ENCODE results near the gene FIBIN. TPM values are rescaled to one million over a fixed set of nuclear protein-coding genes. Genes with fewer than 3 reads are reported as not detected.

The FIBIN gene
- total RNA-seq, 1 experiment from 2014 or later, result not detected

DNA sequence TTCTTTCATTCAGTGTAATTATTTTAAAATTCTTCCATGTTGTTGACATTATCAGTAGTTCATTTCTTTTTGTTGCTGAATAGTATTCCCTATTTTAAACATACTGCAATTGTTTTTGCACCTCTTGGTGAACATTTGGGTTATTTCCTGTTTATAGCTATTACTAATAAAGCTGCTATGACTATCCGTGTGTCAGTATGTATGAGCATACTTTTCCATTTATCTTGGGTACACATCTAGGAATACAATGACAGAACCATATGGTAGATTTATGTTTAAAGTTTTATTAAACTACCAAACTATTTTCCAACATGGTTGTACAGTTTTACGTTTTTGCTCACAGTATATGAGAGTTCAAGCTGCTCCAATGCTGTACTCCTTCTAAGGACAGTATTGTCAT lies 22.0 kb upstream of the FIBIN start:
- 0 out of 4 replicates have a peak, but pooled peaks cover 0 to 3% of the 10 kb centered on the region in 2 experiments for H3K9me3 ChIP-seq (ENCODE audit: control insufficient read depth in 1 of 2, insufficient read depth in 1 of 2, low read depth in 1 of 2, low read length in 2 of 2)
- ChIA-PET POLR2A (no interaction called here), CTCF (no interaction called here), RAD21 (ENCODE audit: low non-redundant PET in 1 of 2, low total read pairs in 2 of 2, uncharacterized antibody in 2 of 2, unreplicated experiment in 2 of 2) (no interaction called here)
- no peak overlapping the region for H2AFZ ChIP-seq (ENCODE audit: low read depth, low read length, poor library complexity, severe bottlenecking)
- intact Hi-C loops (cut with micrococcal nuclease), result no loop called here
- H3K9me2 ChIP-seq (ENCODE audit: insufficient read depth), result no peaks in the 10 kb centered on the region
- no peaks in the 10 kb centered on the region; the same call in 1 of the 2 replicates for H3K27me3 ChIP-seq (ENCODE audit: insufficient read depth, low read length)
- no peak overlapping the region for H3K4me2 ChIP-seq (ENCODE audit: low read length)
- ATAC-seq (no peak), DNase-seq (ENCODE audit: low read depth, low spot score) (no peak)
- no peaks in the 10 kb centered on the region for H4K20me1 ChIP-seq (ENCODE audit: insufficient read depth)
- H3K4me3 ChIP-seq (replicated peaks in 1 of 2; ENCODE audit: low read depth in 1 of 2, low read length in 2 of 2), result no peak overlapping the region
- H3K36me3 ChIP-seq (ENCODE audit: control insufficient read depth in 1 of 2, insufficient read depth in 2 of 2, low read length in 2 of 2), result no peaks in the 10 kb centered on the region
- no peaks in the 10 kb centered on the region for H3K79me2 ChIP-seq (ENCODE audit: insufficient read depth, low read length)
- H3K9ac ChIP-seq (ENCODE audit: low read length), result no peak overlapping the region
- no peaks in the 10 kb centered on the region for H3K4me1 ChIP-seq (ENCODE audit: control insufficient read depth in 1 of 2, insufficient read depth in 2 of 2, low read length in 2 of 2)
- no peak overlapping the region for H3K27ac ChIP-seq (ENCODE audit: low read depth, low read length)
- no TSS peak for BruUV-seq (replicated peaks)
- no peak for TF ChIP-seq TCF7L2 (IDR thresholded peaks at IDR 0.05; ENCODE audit: borderline replicate concordance, extremely low read depth, insufficient read depth, insufficient read length)
- TF ChIP-seq EGR1 (IDR thresholded peaks at IDR 0.05; ENCODE audit: low read depth), result no peak
- TF ChIP-seq CBX3 (IDR thresholded peaks at IDR 0.05; ENCODE audit: low read depth), result no peak
- no peak for TF ChIP-seq POLR2AphosphoS5 (IDR thresholded peaks at IDR 0.05; ENCODE audit: low read depth, low read length)
- TF ChIP-seq ELF1 (IDR thresholded peaks at IDR 0.05; ENCODE audit: borderline replicate concordance, low read depth), result no peak
- no peak for TF ChIP-seq FOSL1 (IDR thresholded peaks at IDR 0.05; ENCODE audit: low read depth)
- TF ChIP-seq, protein P1, sequence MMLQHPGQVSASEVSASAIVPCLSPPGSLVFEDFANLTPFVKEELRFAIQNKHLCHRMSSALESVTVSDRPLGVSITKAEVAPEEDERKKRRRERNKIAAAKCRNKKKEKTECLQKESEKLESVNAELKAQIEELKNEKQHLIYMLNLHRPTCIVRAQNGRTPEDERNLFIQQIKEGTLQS (IDR thresholded peaks at IDR 0.05), result no peak
- TF ChIP-seq ZNF274 (IDR thresholded peaks at IDR 0.05; ENCODE audit: low read depth, low read length), result no peak

DNA sequence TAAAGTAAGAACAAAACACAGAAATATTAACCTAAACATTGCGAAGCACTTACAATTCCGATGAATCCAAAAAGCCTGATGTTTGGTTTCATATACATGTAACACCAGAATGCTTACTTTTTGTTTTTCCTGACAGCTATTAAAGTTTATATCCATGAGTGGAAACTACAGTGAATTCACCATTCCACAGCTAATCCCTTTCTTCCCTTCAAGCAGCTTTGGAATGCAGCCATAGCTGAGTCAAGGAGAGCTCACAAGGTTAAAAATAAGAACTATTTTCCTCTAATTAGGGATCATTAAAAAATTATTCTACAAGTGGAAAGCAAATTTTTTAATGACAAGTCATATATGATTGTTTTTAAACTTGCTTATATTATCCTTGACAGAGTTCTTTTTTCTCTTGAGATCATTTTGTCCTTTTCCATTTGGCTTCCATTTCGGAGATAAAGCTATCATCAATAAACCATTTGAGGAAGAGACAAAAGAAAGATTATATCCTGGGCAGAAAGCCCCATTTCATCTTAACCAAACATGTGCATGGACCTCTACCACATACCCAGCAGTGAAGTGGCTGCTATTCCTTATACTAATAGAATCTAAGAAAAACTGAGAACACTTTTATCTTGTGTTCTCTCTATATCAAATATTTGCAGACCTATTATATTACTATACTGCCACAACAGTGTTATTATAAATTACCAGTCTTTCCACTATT lies 19.7 kb upstream of the FIBIN start:
- no peak overlapping the region for H3K4me3 ChIP-seq (replicated peaks in 1 of 2; ENCODE audit: low read depth in 1 of 2, low read length in 2 of 2)
- no peaks in the 10 kb centered on the region for H4K20me1 ChIP-seq (ENCODE audit: insufficient read depth)
- no TSS peak for BruUV-seq (replicated peaks)
- TF ChIP-seq JUND (IDR thresholded peaks at IDR 0.05), result no peak
- no peak for TF ChIP-seq REST (IDR thresholded peaks at IDR 0.05; ENCODE audit: low read depth)
- TF ChIP-seq ZFX (IDR thresholded peaks at IDR 0.05), result no peak
- TF ChIP-seq, protein P1 (IDR thresholded peaks at IDR 0.05), result no peak
- TF ChIP-seq ZBTB33 (IDR thresholded peaks at IDR 0.05; ENCODE audit: extremely low read depth, insufficient replicate concordance, low read length), result no peak
- no peaks in the 10 kb centered on the region for H3K79me2 ChIP-seq (ENCODE audit: insufficient read depth, low read length)
- H3K27me3 ChIP-seq (ENCODE audit: insufficient read depth, low read length), result no peaks in the 10 kb centered on the region; the same call in 1 of the 2 replicates
- H3K9ac ChIP-seq (ENCODE audit: low read length), result no peak overlapping the region
- no peak overlapping the region for H3K27ac ChIP-seq (ENCODE audit: low read depth, low read length)
- no peak overlapping the region for H3K4me2 ChIP-seq (ENCODE audit: low read length)
- no peak for ATAC-seq
- H3K36me3 ChIP-seq (ENCODE audit: control insufficient read depth in 1 of 2, insufficient read depth in 2 of 2, low read length in 2 of 2), result no peaks in the 10 kb centered on the region
- RAD21 ChIA-PET (ENCODE audit: low non-redundant PET in 1 of 2, low total read pairs in 2 of 2, uncharacterized antibody in 2 of 2, unreplicated experiment in 2 of 2), result no interaction called here
- H3K9me3 ChIP-seq (ENCODE audit: control insufficient read depth in 1 of 2, insufficient read depth in 1 of 2, low read depth in 1 of 2, low read length in 2 of 2), result 0 out of 4 replicates have a peak, but pooled peaks cover 0 to 3% of the 10 kb centered on the region in 2 experiments
- POLR2A ChIA-PET, result no interaction called here
- H3K4me1 ChIP-seq (ENCODE audit: control insufficient read depth in 1 of 2, insufficient read depth in 2 of 2, low read length in 2 of 2), result no peaks in the 10 kb centered on the region
- no peaks in the 10 kb centered on the region for H3K9me2 ChIP-seq (ENCODE audit: insufficient read depth)
- intact Hi-C loops (cut with micrococcal nuclease), result no loop called here
- H2AFZ ChIP-seq (ENCODE audit: low read depth, low read length, poor library complexity, severe bottlenecking), result no peak overlapping the region
- CTCF ChIA-PET, result no interaction called here
- no peak for DNase-seq (ENCODE audit: low read depth, low spot score)
